HEK293T (cell line): ENCODE data around the gene SCN2B.

Source experiments
- ELF4 ChIP-seq: fragments of 450-650 bp; IDR thresholded peaks from 2 replicates; pipeline ENCODE4 v1.6.1; 2017; ENCODE audit warnings: antibody characterized with exemption
- FOXM1 ChIP-seq: fragments of 450-650 bp; IDR thresholded peaks from 2 replicates; pipeline ENCODE4 v1.6.1; 2017; ENCODE audit warnings: mild to moderate bottlenecking, borderline replicate concordance
- LEF1 ChIP-seq: fragments of 450-650 bp; IDR thresholded peaks from 2 replicates; pipeline ENCODE4 v1.6.1; 2017; ENCODE audit warnings: mild to moderate bottlenecking, borderline replicate concordance
- SP1 ChIP-seq: fragments of 450-650 bp; IDR thresholded peaks from 2 replicates; pipeline ENCODE4 v1.6.1; 2017
- SUZ12 ChIP-seq: fragments of 450-650 bp; IDR thresholded peaks from 2 replicates; pipeline ENCODE4 v1.6.1; 2016; ENCODE audit warnings: mild to moderate bottlenecking

GRCh38 chr11:118224511-118225188 lies 48.2 kb upstream of the SCN2B start, which contains the start of gene JAML:
- TF ChIP-seq FOXM1 = no peak
- no peak for TF ChIP-seq SUZ12
- no peak for TF ChIP-seq SP1
- no peak for TF ChIP-seq ELF4
- no peak for TF ChIP-seq LEF1
